Peyer's patch (tissue), 4 donors: ENCODE data around the gene HSPH1.

ENCODE experiments used
- POLR2A ChIP-seq, 2 donors: fragments of 450-650 bp; IDR thresholded peaks; one replicate each; pipeline ENCODE4 v1.5.1; 2017; ENCODE audit warnings: antibody characterized with exemption in 2 of 2, mild to moderate bottlenecking in 2 of 2, moderate library complexity in 2 of 2
- TF ChIP-seq, protein P1 (sequence below), 6 experiments: fragments of 450-650 bp in 4 of 6; fragments of 200-600 bp in 2 of 6; sonication (generic) in 1 of 6; IDR thresholded peaks; one replicate each; pipeline ENCODE4 v1.5.1; 2017 to 2019; ENCODE audit warnings: antibody characterized with exemption in 6 of 6, mild to moderate bottlenecking in 3 of 6, moderate library complexity in 1 of 6

DNA sequence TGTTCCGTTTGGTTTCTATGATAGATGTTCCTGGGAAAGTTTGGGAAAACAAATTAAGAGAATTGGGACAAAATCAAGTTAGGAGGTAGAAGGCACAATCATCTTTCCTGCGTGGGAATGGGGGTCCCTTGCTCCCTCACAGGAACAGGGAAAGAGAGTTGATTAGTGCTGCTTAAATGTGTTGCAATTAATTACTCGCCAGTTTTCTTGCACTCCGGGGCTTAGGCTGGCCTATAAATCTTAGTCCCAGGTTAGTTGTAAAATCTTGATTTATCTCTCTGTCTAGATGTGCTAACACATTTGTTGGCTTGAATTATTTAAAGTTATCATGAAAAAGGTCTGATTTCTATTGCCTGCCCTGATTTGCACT, 48.1 kb upstream of the HSPH1 start:
- TF ChIP-seq, protein P1, sequence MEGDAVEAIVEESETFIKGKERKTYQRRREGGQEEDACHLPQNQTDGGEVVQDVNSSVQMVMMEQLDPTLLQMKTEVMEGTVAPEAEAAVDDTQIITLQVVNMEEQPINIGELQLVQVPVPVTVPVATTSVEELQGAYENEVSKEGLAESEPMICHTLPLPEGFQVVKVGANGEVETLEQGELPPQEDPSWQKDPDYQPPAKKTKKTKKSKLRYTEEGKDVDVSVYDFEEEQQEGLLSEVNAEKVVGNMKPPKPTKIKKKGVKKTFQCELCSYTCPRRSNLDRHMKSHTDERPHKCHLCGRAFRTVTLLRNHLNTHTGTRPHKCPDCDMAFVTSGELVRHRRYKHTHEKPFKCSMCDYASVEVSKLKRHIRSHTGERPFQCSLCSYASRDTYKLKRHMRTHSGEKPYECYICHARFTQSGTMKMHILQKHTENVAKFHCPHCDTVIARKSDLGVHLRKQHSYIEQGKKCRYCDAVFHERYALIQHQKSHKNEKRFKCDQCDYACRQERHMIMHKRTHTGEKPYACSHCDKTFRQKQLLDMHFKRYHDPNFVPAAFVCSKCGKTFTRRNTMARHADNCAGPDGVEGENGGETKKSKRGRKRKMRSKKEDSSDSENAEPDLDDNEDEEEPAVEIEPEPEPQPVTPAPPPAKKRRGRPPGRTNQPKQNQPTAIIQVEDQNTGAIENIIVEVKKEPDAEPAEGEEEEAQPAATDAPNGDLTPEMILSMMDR (IDR thresholded peaks at IDR 0.05): no peak
- TF ChIP-seq POLR2A (IDR thresholded peaks at IDR 0.05): no peak
